Stimulated activated CD8-positive, alpha-beta memory T cell treated with anti-CD3 and anti-CD28 coated beads, Interleukin-7, amount 100 ng/mL, for 4 hours (primary cell): ENCODE results near the gene AKT2.
"Not testable (repeated sequence)": the region's sequence is repeated elsewhere in the genome, so short reads cannot be mapped to it uniquely, and the experiment has no call there.

Source experiments
- DNase-seq, 2 donors: peaks; one replicate each; pipeline ENCODE4 v3.0.0-alpha.2; 2020; ENCODE audit warnings: low read depth in 2 of 2

Gene AKT2

GRCh38 chr19:40219029-40219428, 66.1 kb downstream of the AKT2 start:
- not testable (repeated sequence) for DNase-seq

- DNase-seq = peak in 1 of 2 donors; percentile 36
Observed at GRCh38 chr19:40217934-40218890, 66.9 kb downstream of the AKT2 start, which contains the start of gene TTC9B. Gene TTC9B (minus strand): TSS chr19:40218384. CDS start chr19:40218381, 3 bp downstream.

- DNase-seq = no peak
Observed at GRCh38 chr19:40217027-40217810, 67.9 kb downstream of the AKT2 start.

- DNase-seq = no peak
Observed at GRCh38 chr19:40216777-40217026, 68.4 kb downstream of the AKT2 start.

- no peak for DNase-seq
Observed at GRCh38 chr19:40216013-40216776, 69.0 kb downstream of the AKT2 start.

- DNase-seq = no peak
Observed at GRCh38 chr19:40214936-40215335, 70.2 kb downstream of the AKT2 start.

- no peak for DNase-seq
Observed at GRCh38 chr19:40213882-40214570, 71.1 kb downstream of the AKT2 start.

GRCh38 chr19:40213251-40213829, 71.8 kb downstream of the AKT2 start:
- DNase-seq = no peak

- DNase-seq = no peak
Observed at GRCh38 chr19:40210889-40211288, 74.3 kb downstream of the AKT2 start.

GRCh38 chr19:40208602-40209001, 76.5 kb downstream of the AKT2 start:
- DNase-seq = no peak

- DNase-seq = no peak
Observed at GRCh38 chr19:40205760-40206159, 79.4 kb downstream of the AKT2 start.

GRCh38 chr19:40204381-40204780, 80.8 kb downstream of the AKT2 start:
- DNase-seq = no peak

- no peak for DNase-seq
Observed at GRCh38 chr19:40200341-40201099, 84.6 kb downstream of the AKT2 start.

GRCh38 chr19:40198272-40198990, 86.7 kb downstream of the AKT2 start:
- DNase-seq = no peak

GRCh38 chr19:40193587-40193849, 91.6 kb downstream of the AKT2 start:
- DNase-seq = no peak

GRCh38 chr19:40192758-40193586, 92.2 kb downstream of the AKT2 start:
- DNase-seq = no peak

GRCh38 chr19:40191836-40192646, 93.1 kb downstream of the AKT2 start:
- peak in 1 of 2 donors; percentile 2 for DNase-seq
